GM12878 (cell line): ENCODE data around the gene ABCG4.

Experiments
- EP300 ChIP-seq, 2 experiments: fragments of 150-350 bp in 1 of 2; IDR thresholded peaks; 2 replicates each; pipeline ENCODE4 v1.6.1; 2011 to 2012; ENCODE audit warnings: low read depth in 2 of 2, low read length in 2 of 2, borderline replicate concordance in 1 of 2, improper control_type of control experiment in 1 of 2, inconsistent platforms in 1 of 2; ENCODE audit not compliant: control insufficient read depth in 1 of 2
- JUNB ChIP-seq: IDR thresholded peaks from 2 replicates; pipeline ENCODE4 v1.6.1; 2016; ENCODE audit warnings: antibody characterized with exemption, mild to moderate bottlenecking
- POLR2AphosphoS5 ChIP-seq: IDR thresholded peaks from 2 replicates; pipeline ENCODE4 v1.6.1; 2011; ENCODE audit warnings: mild to moderate bottlenecking, low read length, inconsistent platforms
- POU2F2 ChIP-seq: IDR thresholded peaks from 3 replicates; pipeline ENCODE4 v1.6.1; 2011; ENCODE audit warnings: low read depth, mild to moderate bottlenecking, low read length, borderline replicate concordance
- RELA ChIP-seq: fragments of 450-650 bp; IDR thresholded peaks from 2 replicates; pipeline ENCODE4 v1.8.0; 2014; ENCODE audit warnings: borderline replicate concordance; ENCODE audit not compliant: partially characterized antibody
- TF ChIP-seq, protein P1 (sequence below), 3 experiments: IDR thresholded peaks in 2 of 3; conservative IDR thresholded peaks in 1 of 3; 2 replicates each; pipeline ENCODE4 v1.5.1; 2011; ENCODE audit warnings: low read depth in 3 of 3, low read length in 3 of 3, mild to moderate bottlenecking in 3 of 3, control low read depth in 2 of 3, moderate library complexity in 2 of 3, inconsistent platforms in 1 of 3, mixed read lengths in 1 of 3; ENCODE audit not compliant: control insufficient read depth in 2 of 3, insufficient read depth in 1 of 3; ENCODE audit errors: extremely low read depth in 1 of 3

GRCh38 chr11:119149018-119149785, at the start of gene ABCG4:
- TF ChIP-seq, protein P1, sequence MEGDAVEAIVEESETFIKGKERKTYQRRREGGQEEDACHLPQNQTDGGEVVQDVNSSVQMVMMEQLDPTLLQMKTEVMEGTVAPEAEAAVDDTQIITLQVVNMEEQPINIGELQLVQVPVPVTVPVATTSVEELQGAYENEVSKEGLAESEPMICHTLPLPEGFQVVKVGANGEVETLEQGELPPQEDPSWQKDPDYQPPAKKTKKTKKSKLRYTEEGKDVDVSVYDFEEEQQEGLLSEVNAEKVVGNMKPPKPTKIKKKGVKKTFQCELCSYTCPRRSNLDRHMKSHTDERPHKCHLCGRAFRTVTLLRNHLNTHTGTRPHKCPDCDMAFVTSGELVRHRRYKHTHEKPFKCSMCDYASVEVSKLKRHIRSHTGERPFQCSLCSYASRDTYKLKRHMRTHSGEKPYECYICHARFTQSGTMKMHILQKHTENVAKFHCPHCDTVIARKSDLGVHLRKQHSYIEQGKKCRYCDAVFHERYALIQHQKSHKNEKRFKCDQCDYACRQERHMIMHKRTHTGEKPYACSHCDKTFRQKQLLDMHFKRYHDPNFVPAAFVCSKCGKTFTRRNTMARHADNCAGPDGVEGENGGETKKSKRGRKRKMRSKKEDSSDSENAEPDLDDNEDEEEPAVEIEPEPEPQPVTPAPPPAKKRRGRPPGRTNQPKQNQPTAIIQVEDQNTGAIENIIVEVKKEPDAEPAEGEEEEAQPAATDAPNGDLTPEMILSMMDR (IDR thresholded peaks at IDR 0.05 in 2 of 3, conservative IDR thresholded peaks at IDR 0.05 in 1 of 3; ENCODE audit: control insufficient read depth in 2 of 3, extremely low read depth in 1 of 3, insufficient read depth in 1 of 3, low read depth in 3 of 3, low read length in 3 of 3) = no peak
- TF ChIP-seq JUNB (no peak), EP300 (IDR thresholded peaks at IDR 0.05; ENCODE audit: borderline replicate concordance in 1 of 2, control insufficient read depth in 1 of 2, low read depth in 2 of 2, low read length in 2 of 2) (no peak), POU2F2 (no peak), POLR2AphosphoS5 (no peak), RELA (no peak)
